ENCODE data around the gene KLHL33.

DNA sequence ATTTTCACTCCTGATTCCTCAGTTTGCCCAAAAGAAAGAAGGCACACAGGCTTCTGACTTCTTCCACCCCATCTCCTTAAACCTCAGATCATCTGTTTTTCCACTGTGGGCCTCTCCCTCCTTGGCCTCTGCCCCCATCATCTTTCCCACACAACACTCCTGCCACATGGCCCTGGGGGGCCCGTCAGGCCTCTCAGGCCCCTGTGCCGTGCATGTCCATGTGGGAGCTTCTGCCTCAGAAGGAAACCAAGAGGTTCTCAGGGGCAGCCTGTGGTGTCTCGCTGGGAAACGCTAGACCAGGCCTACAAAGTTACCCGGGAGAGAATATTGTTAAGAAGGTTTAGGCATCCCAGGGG lies 8.0 kb downstream of the KLHL33 start:
- TF ChIP-seq, protein P1, sequence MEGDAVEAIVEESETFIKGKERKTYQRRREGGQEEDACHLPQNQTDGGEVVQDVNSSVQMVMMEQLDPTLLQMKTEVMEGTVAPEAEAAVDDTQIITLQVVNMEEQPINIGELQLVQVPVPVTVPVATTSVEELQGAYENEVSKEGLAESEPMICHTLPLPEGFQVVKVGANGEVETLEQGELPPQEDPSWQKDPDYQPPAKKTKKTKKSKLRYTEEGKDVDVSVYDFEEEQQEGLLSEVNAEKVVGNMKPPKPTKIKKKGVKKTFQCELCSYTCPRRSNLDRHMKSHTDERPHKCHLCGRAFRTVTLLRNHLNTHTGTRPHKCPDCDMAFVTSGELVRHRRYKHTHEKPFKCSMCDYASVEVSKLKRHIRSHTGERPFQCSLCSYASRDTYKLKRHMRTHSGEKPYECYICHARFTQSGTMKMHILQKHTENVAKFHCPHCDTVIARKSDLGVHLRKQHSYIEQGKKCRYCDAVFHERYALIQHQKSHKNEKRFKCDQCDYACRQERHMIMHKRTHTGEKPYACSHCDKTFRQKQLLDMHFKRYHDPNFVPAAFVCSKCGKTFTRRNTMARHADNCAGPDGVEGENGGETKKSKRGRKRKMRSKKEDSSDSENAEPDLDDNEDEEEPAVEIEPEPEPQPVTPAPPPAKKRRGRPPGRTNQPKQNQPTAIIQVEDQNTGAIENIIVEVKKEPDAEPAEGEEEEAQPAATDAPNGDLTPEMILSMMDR (IDR thresholded peaks at IDR 0.05), result no peak
- TF ChIP-seq EP300 (IDR thresholded peaks at IDR 0.05) (no peak), POLR2A (IDR thresholded peaks at IDR 0.05) (no peak)
